Heart left ventricle (tissue), 16 donors: Measurements from ENCODE around the gene RBM22. TPM values are rescaled to one million over a fixed set of nuclear protein-coding genes. Genes with fewer than 3 reads are reported as not detected.

Source experiments
- ATAC-seq, 4 donors: fragments of 200-7000 bp; cut with Tn5 transposase; one replicate each; pipeline ENCODE4 v1.9.1; 2020 to 2022; ENCODE audit warnings: moderate library complexity in 4 of 4, mild to moderate bottlenecking in 3 of 4, moderate number of reproducible peaks in 1 of 4
- DNase-seq, 5 donors: peaks; one replicate each; pipeline ENCODE4 v3.0.0-alpha.2; 2020
- H3K27ac ChIP-seq, 12 donors: fragments of 200-600 bp; sonication (generic) in 4 of 12; one replicate each; pipeline versions ENCODE4 v1.5.0 to v1.8.0; 2016 to 2022; ENCODE audit warnings: mild to moderate bottlenecking in 2 of 12
- H3K27me3 ChIP-seq, 9 donors: fragments of 200-600 bp; sonication (generic) in 2 of 9; one replicate each; pipeline versions ENCODE4 v1.5.1 to v1.8.0; 2016 to 2022; ENCODE audit warnings: mild to moderate bottlenecking in 3 of 9
- H3K36me3 ChIP-seq, 9 donors: fragments of 200-600 bp; sonication (generic) in 2 of 9; one replicate each; pipeline versions ENCODE4 v1.5.0 to v1.8.0; 2018 to 2022; ENCODE audit warnings: mild to moderate bottlenecking in 2 of 9
- H3K4me1 ChIP-seq, 12 donors: fragments of 200-600 bp; sonication (generic) in 4 of 12; one replicate each; pipeline versions ENCODE4 v1.5.0 to v1.8.0; 2016 to 2022; ENCODE audit warnings: mild to moderate bottlenecking in 3 of 12
- H3K4me3 ChIP-seq, 12 donors: fragments of 200-600 bp; sonication (generic) in 4 of 12; one replicate each; pipeline versions ENCODE4 v1.5.0 to v1.8.0; 2017 to 2022; ENCODE audit warnings: mild to moderate bottlenecking in 9 of 12, moderate library complexity in 4 of 12
- H3K9me3 ChIP-seq, 12 donors: fragments of 200-600 bp; sonication (generic) in 4 of 12; one replicate each; pipeline versions ENCODE4 v1.5.0 to v1.8.0; 2016 to 2022; ENCODE audit warnings: mild to moderate bottlenecking in 1 of 12
- POLR2A ChIP-seq, 2 donors: fragments of 450-650 bp; IDR thresholded peaks; one replicate each; pipeline ENCODE4 v1.6.1; 2017; ENCODE audit warnings: antibody characterized with exemption in 2 of 2, mild to moderate bottlenecking in 2 of 2, moderate library complexity in 2 of 2
- WGBS, 4 donors: extraction: QIAGEN DNeasy Blood & Tissue Kit in 2 of 4; methylation state at CpG; one replicate each; pipeline versions ENCODE4 v1.1.5 to v1.1.7; 2013 to 2018; 5-methylcytosine and 5-hydroxymethylcytosine counted together
- intact Hi-C, 10 donors: fragments of 100-400 bp; cut with DNase I; formaldehyde crosslinking; loops; one replicate each; pipeline versions ENCODE4 v1.11.1 to v1.14.2; 2022
- polyA plus RNA-seq, 2 donors: library from polyadenylated mRNA; stranded (reverse); fragments of 200-250 nt; gene quantifications; one replicate each; pipeline ENCODE4 v1.2.3, GENCODE V29; 2013
- total RNA-seq, 9 donors: library from RNA; depleted of rRNA in 2 of 9; stranded (reverse); fragments of >200 nt in 2 of 9; fragmentation: NEBNext Ultra II Directional in 3 of 9; extraction: Animal tissue kit (Norgen Biotek cat#: 25700) in 3 of 9; gene quantifications; one replicate each; pipeline versions ENCODE4 v1.1.0 to v1.2.4, GENCODE V29; 2016 to 2023
- TF ChIP-seq, protein P1 (sequence below), 12 donors: fragments of 200-600 bp; sonication (generic) in 4 of 12; IDR thresholded peaks; one replicate each; pipeline versions ENCODE4 v1.5.0 to v1.8.0; 2018 to 2022; ENCODE audit warnings: antibody characterized with exemption in 12 of 12, mild to moderate bottlenecking in 5 of 12
- donor health status: ischemic (EF 13 %, LVEDD 7.1; RV severe dilation, severe dysfunction).
- donor health status: healthy with polysubstance abuse.
- donor health status: DM: no; HTN: yes; CAD: no.
- donor health status: DM: no; HTN: no; CAD: no.
- donor health status: ischemic (EF 25% LVEDD 6.9; RV normal size, moderate dysfunction).
- donor health status: ischemic (EF 25% LVEDD 5.7; RV mildly dilated, moderate dysfunction).
- donor health status: healthy.
- donor health status: DM: yes; HTN: yes; CAD: no.
- donor health status: ischemic (EF 35%, LVEDD 5.7; RV mildly dilated, moderate dysfunction).
- donor health status: nonischemic (EF 11% LVEDD 7.7; RV severe dilation, severe dysfunction).
- donor health status: DM: yes; HTN: yes; CAD: no.
- donor health status: PGD.
- donor health status: ischemic (EF 29% LVEDD 5.4; RV normal size, mild dysfunction).
- donor health status: nonischemic (EF 23%, LVEDD 6.1; RV moderate dilation, normal function).

The RBM22 gene
- total and polyA plus RNA-seq, 11 donors, result 19.2 to 42.3 (median 26.7) TPM

- H3K4me1 ChIP-seq, result peaks cover 43 to 100% (median 91%) of the 10 kb centered on the region in 12 donors
- H3K36me3 ChIP-seq, result peaks cover 0 to 10% (median 0%) of the 10 kb centered on the region in 9 donors
- H3K9me3 ChIP-seq, result no peaks in the 10 kb centered on the region
- no peaks in the 10 kb centered on the region for H3K27me3 ChIP-seq
- WGBS, 4 donors, result 41 to 48% (median 42%) methylated on average over 4 to 5 of the region's 5 CpGs
- ATAC-seq (no peak), DNase-seq (no peak)
- H3K27ac ChIP-seq, result peak overlapping the region; percentile 75 to 100 (median 96)
- TF ChIP-seq, protein P1, sequence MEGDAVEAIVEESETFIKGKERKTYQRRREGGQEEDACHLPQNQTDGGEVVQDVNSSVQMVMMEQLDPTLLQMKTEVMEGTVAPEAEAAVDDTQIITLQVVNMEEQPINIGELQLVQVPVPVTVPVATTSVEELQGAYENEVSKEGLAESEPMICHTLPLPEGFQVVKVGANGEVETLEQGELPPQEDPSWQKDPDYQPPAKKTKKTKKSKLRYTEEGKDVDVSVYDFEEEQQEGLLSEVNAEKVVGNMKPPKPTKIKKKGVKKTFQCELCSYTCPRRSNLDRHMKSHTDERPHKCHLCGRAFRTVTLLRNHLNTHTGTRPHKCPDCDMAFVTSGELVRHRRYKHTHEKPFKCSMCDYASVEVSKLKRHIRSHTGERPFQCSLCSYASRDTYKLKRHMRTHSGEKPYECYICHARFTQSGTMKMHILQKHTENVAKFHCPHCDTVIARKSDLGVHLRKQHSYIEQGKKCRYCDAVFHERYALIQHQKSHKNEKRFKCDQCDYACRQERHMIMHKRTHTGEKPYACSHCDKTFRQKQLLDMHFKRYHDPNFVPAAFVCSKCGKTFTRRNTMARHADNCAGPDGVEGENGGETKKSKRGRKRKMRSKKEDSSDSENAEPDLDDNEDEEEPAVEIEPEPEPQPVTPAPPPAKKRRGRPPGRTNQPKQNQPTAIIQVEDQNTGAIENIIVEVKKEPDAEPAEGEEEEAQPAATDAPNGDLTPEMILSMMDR (IDR thresholded peaks at IDR 0.05), result no peak
- no peak for TF ChIP-seq POLR2A (IDR thresholded peaks at IDR 0.05)
- intact Hi-C loops, result loop anchor here in 3 of 10 donors (2.0 to 5.0 kb wide), 2 partner anchors 15 to 40 kb away; no protein-coding TSS in a partner anchor
- H3K4me3 ChIP-seq, result peak overlapping the region in 11 of 12 donors; percentile 21 to 70 (median 52)
Observed at GRCh38 chr5:150641824-150642566, 58.9 kb downstream of the RBM22 start.

GRCh38 chr5:150641006-150641570 is 59.8 kb downstream of the RBM22 start:
- intact Hi-C loops, result loop anchor here in 2 of 10 donors (2.0 to 5.0 kb wide), 2 partner anchors 14 to 39 kb away; no protein-coding TSS in a partner anchor

More at GRCh38 chr5:150641006-150641570, 59.8 kb downstream of the RBM22 start:
- peak; percentile 76 to 87 (median 83) for DNase-seq
- WGBS, 4 donors, result 9 to 34% (median 20%) methylated on average over 9 of the region's 9 CpGs
- H3K4me3 ChIP-seq, result peak overlapping the region; percentile 10 to 70 (median 51)
- H3K27me3 ChIP-seq, result no peaks in the 10 kb centered on the region
- peak; percentile 28 to 77 (median 48) for ATAC-seq
- peaks cover 43 to 100% (median 91%) of the 10 kb centered on the region in 12 donors for H3K4me1 ChIP-seq
- H3K27ac ChIP-seq, result peak overlapping the region; percentile 75 to 100 (median 96)
- H3K9me3 ChIP-seq, result no peaks in the 10 kb centered on the region
- H3K36me3 ChIP-seq, result peaks cover 0 to 10% (median 0%) of the 10 kb centered on the region in 9 donors
- TF ChIP-seq, protein P1 (IDR thresholded peaks at IDR 0.05), result no peak

Other genes with a start within 250 kb of the RBM22 start
- gene NDST1, start 192.9 kb downstream of the RBM22 start, total RNA-seq, result 100 to 1,000 TPM in 2 of 9 donors, 10 to 100 TPM in 7; 50.2 to 156 (median 68.5) TPM
- 10 to 100 TPM; 32.1 to 53.5 TPM for gene NDST1, start 192.9 kb downstream of the RBM22 start, polyA plus RNA-seq
- 100 to 1,000 TPM; 444 to 782 (median 590) TPM for gene SYNPO, start 60.4 kb downstream of the RBM22 start, total RNA-seq
- gene SYNPO, start 60.4 kb downstream of the RBM22 start, polyA plus RNA-seq, result 100 to 1,000 TPM; 304 to 791 TPM
- gene MYOZ3, start 39.8 kb downstream of the RBM22 start, total RNA-seq, result 10 to 100 TPM in 1 of 9 donors, 1 to 10 TPM in 8; 1.8 to 10.2 (median 5.1) TPM
- 1 to 10 TPM; 1.2 to 4.6 TPM for gene MYOZ3, start 39.8 kb downstream of the RBM22 start, polyA plus RNA-seq
- 10 to 100 TPM; 41.6 to 70.6 (median 50.4) TPM for gene DCTN4, start 58.0 kb upstream of the RBM22 start, total RNA-seq
- gene DCTN4, start 58.0 kb upstream of the RBM22 start, polyA plus RNA-seq, result 10 to 100 TPM; 18.9 to 31.8 TPM
- gene SMIM3, start 77.7 kb upstream of the RBM22 start, total RNA-seq, result 10 to 100 TPM in 7 of 9 donors, 1 to 10 TPM in 2; 7.1 to 27.3 (median 19.1) TPM
- 10 to 100 TPM; 16.0 to 45.6 TPM for gene SMIM3, start 77.7 kb upstream of the RBM22 start, polyA plus RNA-seq
- gene IRGM, start 145.5 kb upstream of the RBM22 start, total RNA-seq, result not detected
- gene IRGM, start 145.5 kb upstream of the RBM22 start, polyA plus RNA-seq, result under 1 TPM in 1 of 2 donors, not detected in 1; 0.07 TPM
- gene ZNF300, start 203.9 kb upstream of the RBM22 start, total RNA-seq, result 1 to 10 TPM in 4 of 9 donors, under 1 TPM in 5; 0.30 to 1.3 (median 0.69) TPM
- gene ZNF300, start 203.9 kb upstream of the RBM22 start, polyA plus RNA-seq, result 1 to 10 TPM; 1.2 to 1.3 TPM